Measurements from ENCODE around the gene OR2T8.

Gene OR2T8

DNA sequence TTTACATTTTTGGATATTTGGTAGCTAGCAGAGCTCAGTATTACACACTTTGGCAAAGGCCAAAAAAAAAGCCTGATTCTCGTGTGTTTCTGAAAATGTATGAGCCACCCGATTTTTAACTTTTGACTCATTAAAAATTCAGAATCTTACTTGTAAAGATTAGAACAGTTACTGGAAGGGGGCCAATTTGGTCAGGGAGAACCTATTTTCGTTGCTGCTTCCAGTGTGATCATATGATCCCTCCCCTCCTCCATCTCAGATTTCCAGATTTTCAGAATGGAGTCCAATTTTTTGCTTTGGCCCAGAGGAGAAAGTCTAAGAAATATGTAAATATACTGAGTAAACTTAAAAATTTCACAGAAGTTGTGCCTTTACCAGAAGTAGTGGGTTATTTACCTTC lies 41.7 kb downstream of the OR2T8 start:
- DNase-seq (ENCODE audit: extremely low read depth in 1 of 2, low read depth in 1 of 2), result no peak

GRCh38 chr1:247962911-247963588 lies 43.0 kb downstream of the OR2T8 start:
- DNase-seq (ENCODE audit: extremely low read depth in 1 of 2, low read depth in 1 of 2), result no peak

DNA sequence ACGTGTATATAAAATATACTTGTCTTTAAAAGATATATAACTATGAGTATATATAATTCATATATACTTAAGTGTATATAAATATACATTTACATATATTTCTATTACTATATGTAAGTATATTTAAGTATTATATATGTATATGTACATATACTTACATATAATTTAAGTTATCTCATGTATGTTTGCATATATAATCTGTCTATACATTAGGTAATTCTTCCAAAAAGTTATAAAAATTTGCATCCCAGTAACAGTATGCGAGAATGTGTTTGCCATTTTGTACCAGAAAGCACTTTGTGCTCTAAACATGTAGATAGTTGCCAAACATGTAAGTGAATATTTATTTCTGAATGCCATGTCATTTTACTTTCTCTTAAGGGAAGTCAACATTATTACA lies 44.9 kb downstream of the OR2T8 start, which contains the start of gene OR2AK2:
TSS of gene OR2AK2 (plus strand) at position 301 of the 400 bp plus-strand sequence. CDS start 144 bp downstream, outside the sequence.
- no peak for DNase-seq (ENCODE audit: extremely low read depth in 1 of 2, low read depth in 1 of 2)

DNA sequence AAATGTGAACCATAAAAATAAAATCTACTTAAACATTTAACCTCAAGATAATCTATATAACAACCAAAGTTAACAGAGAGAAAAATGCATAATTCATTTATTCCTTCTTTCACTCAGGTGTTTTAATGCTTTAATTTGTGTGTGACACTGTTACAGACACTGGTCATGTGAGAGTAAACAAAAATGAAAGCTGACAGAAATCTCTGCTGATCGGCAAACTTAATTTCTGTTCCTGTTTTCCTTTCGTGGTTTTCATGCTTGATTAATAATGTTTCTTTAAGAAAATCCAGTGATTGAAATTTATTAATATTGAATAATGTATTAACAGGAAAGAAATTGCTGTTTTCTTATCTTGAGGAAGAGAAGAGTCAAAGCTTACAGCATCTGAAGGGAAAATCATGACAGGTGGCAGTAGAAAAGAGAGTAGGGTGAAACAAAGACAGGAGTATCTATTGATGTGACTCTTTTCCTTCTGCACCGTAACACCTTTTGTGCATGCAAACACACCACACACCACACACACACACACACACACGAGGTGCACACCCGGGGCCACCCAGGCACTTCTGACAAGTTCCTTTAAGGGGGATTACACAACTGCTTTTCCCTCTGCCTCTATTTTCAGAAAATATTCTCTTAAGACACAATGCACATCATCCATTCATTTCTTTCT lies 46.6 kb downstream of the OR2T8 start:
- DNase-seq (ENCODE audit: extremely low read depth in 1 of 2, low read depth in 1 of 2), result no peak
